ENCODE data around the gene AMOT. TPM values are rescaled to one million over a fixed set of nuclear protein-coding genes. Genes with fewer than 3 reads are reported as not detected.

Gene AMOT
- total RNA-seq, 1 experiment from 2014 or later: 66.3 TPM

GRCh38 chrX:112798736-112799135 is 41.9 kb downstream of the AMOT start:
- peaks cover 7% of the 10 kb centered on the region for H3K36me3 Mint-ChIP-seq (ENCODE audit: insufficient read depth, unreplicated experiment)
- CTCF ChIA-PET: no interaction called here

GRCh38 chrX:112789931-112790330 is 50.7 kb downstream of the AMOT start:
- Mint-ChIP-seq H3K9me3 (ENCODE audit: unreplicated experiment) (no peaks in the 10 kb centered on the region), H3K4me1 (ENCODE audit: low read depth, unreplicated experiment) (peaks cover 13% of the 10 kb centered on the region), H3K27me3 (ENCODE audit: insufficient read depth, unreplicated experiment) (no peaks in the 10 kb centered on the region), H3K36me3 (ENCODE audit: insufficient read depth, unreplicated experiment) (peaks cover 24% of the 10 kb centered on the region), H3K4me3 (ENCODE audit: unreplicated experiment) (no peak overlapping the region), H3K27ac (ENCODE audit: unreplicated experiment) (no peak overlapping the region)
- H3K4me1 ChIP-seq: peaks cover 12% of the 10 kb centered on the region
- TF ChIP-seq, protein P1, sequence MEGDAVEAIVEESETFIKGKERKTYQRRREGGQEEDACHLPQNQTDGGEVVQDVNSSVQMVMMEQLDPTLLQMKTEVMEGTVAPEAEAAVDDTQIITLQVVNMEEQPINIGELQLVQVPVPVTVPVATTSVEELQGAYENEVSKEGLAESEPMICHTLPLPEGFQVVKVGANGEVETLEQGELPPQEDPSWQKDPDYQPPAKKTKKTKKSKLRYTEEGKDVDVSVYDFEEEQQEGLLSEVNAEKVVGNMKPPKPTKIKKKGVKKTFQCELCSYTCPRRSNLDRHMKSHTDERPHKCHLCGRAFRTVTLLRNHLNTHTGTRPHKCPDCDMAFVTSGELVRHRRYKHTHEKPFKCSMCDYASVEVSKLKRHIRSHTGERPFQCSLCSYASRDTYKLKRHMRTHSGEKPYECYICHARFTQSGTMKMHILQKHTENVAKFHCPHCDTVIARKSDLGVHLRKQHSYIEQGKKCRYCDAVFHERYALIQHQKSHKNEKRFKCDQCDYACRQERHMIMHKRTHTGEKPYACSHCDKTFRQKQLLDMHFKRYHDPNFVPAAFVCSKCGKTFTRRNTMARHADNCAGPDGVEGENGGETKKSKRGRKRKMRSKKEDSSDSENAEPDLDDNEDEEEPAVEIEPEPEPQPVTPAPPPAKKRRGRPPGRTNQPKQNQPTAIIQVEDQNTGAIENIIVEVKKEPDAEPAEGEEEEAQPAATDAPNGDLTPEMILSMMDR (IDR thresholded peaks at IDR 0.05; ENCODE audit: insufficient read depth in 1 of 2, low read depth in 1 of 2, low read length in 1 of 2, severe bottlenecking in 1 of 2, unreplicated experiment in 1 of 2): no peak
- no peak for DNase-seq
- no peaks in the 10 kb centered on the region for H3K27me3 ChIP-seq (replicated peaks; ENCODE audit: control insufficient read depth, insufficient read depth, low read length)
- no TSS peak for BruUV-seq (replicated peaks)
- H3K9me3 ChIP-seq: no peaks in the 10 kb centered on the region
- intact Hi-C loops (cut with micrococcal nuclease; ENCODE audit: unreplicated experiment): no loop called here
- ChIA-PET CTCF (no interaction called here), POLR2A (no interaction called here)
- peaks cover 1% of the 10 kb centered on the region for H3K36me3 ChIP-seq (ENCODE audit: control insufficient read depth, insufficient read depth, low read length)
- H3K4me3 ChIP-seq (ENCODE audit: low read depth, low read length): no peak overlapping the region

More at GRCh38 chrX:112798736-112799135, 41.9 kb downstream of the AMOT start:
- POLR2A ChIA-PET: no interaction called here
- Histone ChIP-seq H3K9me3 (no peaks in the 10 kb centered on the region), H3K4me3 (ENCODE audit: low read depth, low read length) (no peak overlapping the region), H3K27me3 (replicated peaks; ENCODE audit: control insufficient read depth, insufficient read depth, low read length) (no peaks in the 10 kb centered on the region), H3K4me1 (no peaks in the 10 kb centered on the region), H3K36me3 (ENCODE audit: control insufficient read depth, insufficient read depth, low read length) (no peaks in the 10 kb centered on the region)
- no peak for DNase-seq
- H3K9me3 Mint-ChIP-seq (ENCODE audit: unreplicated experiment): no peaks in the 10 kb centered on the region
- no peak overlapping the region for H3K27ac Mint-ChIP-seq (ENCODE audit: unreplicated experiment)
- H3K4me1 Mint-ChIP-seq (ENCODE audit: low read depth, unreplicated experiment): no peaks in the 10 kb centered on the region
- TF ChIP-seq, protein P1 (IDR thresholded peaks at IDR 0.05; ENCODE audit: insufficient read depth in 1 of 2, low read depth in 1 of 2, low read length in 1 of 2, severe bottlenecking in 1 of 2, unreplicated experiment in 1 of 2): no peak
- H3K4me3 Mint-ChIP-seq (ENCODE audit: unreplicated experiment): no peak overlapping the region
- BruUV-seq (replicated peaks): no TSS peak
- intact Hi-C loops (cut with micrococcal nuclease; ENCODE audit: unreplicated experiment): no loop called here
- H3K27me3 Mint-ChIP-seq (ENCODE audit: insufficient read depth, unreplicated experiment): no peaks in the 10 kb centered on the region

DNA sequence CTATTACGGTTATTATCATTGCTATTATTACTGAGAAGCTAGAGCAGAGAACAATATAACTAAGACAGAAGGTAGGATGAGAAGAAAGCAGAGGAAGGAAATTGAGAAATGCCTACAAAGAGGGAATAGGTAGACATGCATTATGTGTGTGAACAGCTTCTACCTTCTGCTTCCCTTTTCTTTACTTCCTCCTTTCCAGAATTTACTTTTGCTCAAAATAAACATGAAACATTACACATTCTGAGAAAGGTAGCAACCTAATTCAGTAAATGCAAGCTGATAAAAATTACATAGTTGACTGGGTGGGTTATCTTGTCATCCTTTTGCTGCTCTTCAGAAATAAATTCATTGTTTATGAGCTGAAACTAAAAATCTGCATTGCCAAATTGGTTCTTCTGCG is 54.6 kb downstream of the AMOT start:
- intact Hi-C loops (cut with micrococcal nuclease; ENCODE audit: unreplicated experiment): no loop called here
- no TSS peak for BruUV-seq (replicated peaks)
- Mint-ChIP-seq H3K27ac (ENCODE audit: unreplicated experiment) (no peak overlapping the region), H3K4me1 (ENCODE audit: low read depth, unreplicated experiment) (peaks cover 19% of the 10 kb centered on the region), H3K36me3 (ENCODE audit: insufficient read depth, unreplicated experiment) (peaks cover 43% of the 10 kb centered on the region), H3K4me3 (ENCODE audit: unreplicated experiment) (peak overlapping the region; percentile 69), H3K9me3 (ENCODE audit: unreplicated experiment) (no peaks in the 10 kb centered on the region), H3K27me3 (ENCODE audit: insufficient read depth, unreplicated experiment) (no peaks in the 10 kb centered on the region)
- TF ChIP-seq, protein P1 (IDR thresholded peaks at IDR 0.05; ENCODE audit: insufficient read depth in 1 of 2, low read depth in 1 of 2, low read length in 1 of 2, severe bottlenecking in 1 of 2, unreplicated experiment in 1 of 2): no peak
- Histone ChIP-seq H3K36me3 (ENCODE audit: control insufficient read depth, insufficient read depth, low read length) (no peaks in the 10 kb centered on the region; the same call in none of the 2 replicates), H3K9me3 (no peaks in the 10 kb centered on the region), H3K4me1 (peaks cover 20% of the 10 kb centered on the region), H3K27me3 (replicated peaks; ENCODE audit: control insufficient read depth, insufficient read depth, low read length) (no peaks in the 10 kb centered on the region), H3K4me3 (ENCODE audit: low read depth, low read length) (no peak overlapping the region)
- ChIA-PET POLR2A (no interaction called here), CTCF (no interaction called here)
- no peak for DNase-seq
